GM18909 (cell line): ENCODE results near the gene YTHDF1.

Source experiments
- ATAC-seq: cut with Tn5 transposase; IDR thresholded peaks from one replicate; pipeline ENCODE4 v1.9.1; 2021; ENCODE audit warnings: mild to moderate bottlenecking; ENCODE audit not compliant: unreplicated experiment, poor library complexity

The YTHDF1 gene

DNA sequence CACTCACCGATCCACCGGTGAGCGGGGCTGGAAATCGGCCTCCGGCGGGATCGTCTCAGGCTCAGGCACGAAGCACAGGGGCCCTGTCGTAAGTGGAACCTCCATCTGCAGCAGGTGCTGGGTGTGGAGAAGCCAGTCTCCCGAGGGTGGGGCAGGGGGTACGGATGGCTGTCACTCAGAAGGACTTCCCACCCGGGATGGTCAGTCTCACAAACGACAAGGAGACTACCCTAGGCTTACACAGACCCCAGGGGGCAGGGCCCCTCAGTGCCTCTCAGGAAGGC lies 27.8 kb downstream of the YTHDF1 start:
- ATAC-seq = no peak

DNA sequence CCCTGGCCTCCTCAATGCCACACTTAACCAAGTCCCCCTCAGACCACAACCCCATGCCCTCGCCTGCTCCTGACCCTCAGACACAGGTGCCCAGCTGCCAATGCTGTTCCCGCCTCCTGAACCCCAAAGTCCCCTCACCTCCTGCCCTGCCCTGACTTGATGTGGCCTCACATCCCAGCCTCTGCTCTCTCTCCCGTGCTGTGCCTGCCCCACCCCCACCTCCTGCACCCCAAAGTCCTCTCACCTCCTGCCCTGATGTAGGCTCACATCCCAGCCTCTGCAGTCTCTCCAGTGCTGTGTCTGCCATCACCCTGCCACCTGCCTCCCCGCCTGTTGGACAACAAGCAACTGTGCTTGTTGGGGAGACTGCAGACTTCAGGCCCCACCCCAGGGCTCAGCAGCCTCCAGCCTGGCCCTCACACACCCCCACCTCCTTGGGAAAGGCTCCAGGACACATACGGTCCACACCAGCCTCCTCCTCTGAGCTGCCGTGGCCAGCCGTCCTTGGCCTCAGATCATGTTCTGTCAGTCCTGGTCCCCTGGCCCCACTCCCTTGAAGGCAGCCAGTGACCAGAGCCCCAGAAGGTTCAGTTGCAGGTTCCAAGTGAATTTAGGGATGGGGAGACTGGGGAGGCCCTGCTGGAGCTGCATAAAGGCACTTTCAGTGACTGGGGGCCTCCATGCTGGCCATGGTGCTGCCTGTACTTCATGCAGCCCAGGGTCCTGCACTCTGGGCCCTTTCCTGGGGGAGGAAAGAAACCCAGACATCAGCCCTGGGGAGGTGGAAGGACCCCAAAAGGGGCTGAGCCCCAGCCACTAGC lies 28.4 kb downstream of the YTHDF1 start:
- ATAC-seq = no peak

DNA sequence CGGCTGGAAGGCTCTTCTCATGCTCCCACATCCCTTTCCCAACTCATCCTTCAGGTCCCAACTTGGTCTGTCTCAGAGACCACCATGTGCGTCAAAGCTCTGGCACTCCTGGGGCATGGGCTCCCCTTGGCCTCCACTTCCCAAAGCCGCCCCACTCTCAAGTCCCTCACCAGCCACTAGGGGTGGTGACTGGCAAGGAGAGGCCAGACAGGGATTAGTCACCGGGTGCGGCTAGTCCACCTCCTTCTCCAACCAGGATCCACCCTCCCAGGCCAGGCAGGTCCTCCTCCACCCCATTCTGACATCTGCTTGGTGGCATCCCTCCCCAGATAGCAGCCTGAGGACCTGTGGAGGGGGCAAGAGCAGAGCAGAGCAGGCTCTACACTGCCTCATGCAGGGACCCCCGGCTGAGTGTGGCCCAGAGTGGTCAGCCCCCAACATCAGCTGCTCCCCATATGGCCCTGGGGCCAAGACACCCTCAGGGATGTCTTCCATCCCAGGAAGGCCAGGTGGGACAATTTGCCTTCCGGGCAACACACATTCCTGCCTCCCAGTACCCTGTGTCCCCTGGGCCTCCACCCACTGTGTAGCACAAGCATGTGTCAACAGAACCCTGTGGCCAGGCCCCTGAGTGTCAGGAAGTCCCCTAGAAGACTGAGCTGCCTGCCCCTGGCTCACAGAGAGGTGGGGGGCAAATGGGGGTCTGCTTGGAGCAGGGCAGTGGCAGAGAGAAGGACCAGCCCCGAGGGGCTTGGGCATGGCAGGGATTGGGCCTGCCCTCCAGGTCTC lies 29.2 kb downstream of the YTHDF1 start:
- ATAC-seq = no peak

DNA sequence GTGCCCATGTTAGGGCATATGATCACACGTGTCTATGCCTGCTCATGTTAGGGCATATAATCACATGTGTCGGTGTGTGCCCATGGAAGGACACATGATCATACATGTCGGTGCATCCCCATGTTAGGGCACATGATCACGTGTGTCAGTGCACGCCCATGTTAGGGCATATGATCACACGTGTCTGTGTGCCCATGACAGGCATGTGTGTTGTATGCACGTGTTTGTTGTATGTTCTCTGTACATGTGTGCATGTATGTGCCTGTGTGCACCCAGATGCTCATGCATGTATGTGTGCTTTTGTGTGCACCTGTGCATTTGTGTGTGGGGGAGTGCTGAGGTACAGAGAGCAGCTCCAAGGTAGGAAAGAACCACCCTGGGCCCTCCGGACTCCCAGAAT lies 29.8 kb downstream of the YTHDF1 start:
- ATAC-seq = no peak

DNA sequence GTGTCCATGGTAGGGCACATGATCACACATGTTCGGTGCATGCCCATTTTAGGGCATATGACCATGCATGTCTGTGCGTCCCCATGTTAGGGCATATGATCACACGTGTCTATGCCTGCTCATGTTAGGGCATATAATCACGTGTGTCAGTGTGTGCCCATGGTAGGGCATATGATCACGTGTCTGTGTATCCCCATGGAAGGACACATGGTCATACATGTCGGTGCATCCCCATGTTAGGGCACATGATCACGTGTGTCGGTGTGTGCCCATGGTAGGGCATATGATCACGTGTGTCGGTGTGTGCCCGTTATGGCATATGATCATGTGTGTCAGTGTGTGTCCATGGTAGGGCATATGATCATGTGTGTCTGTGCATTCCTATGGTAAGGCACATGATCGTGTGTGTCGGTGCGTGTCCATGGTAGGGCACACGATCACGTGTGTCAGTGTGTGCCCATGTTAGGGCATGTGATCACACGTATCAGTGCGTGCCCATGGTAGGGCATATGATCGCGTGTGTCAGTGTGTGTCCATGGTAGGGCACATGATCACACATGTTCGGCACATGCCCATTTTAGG lies 30.6 kb downstream of the YTHDF1 start:
- ATAC-seq = no peak

DNA sequence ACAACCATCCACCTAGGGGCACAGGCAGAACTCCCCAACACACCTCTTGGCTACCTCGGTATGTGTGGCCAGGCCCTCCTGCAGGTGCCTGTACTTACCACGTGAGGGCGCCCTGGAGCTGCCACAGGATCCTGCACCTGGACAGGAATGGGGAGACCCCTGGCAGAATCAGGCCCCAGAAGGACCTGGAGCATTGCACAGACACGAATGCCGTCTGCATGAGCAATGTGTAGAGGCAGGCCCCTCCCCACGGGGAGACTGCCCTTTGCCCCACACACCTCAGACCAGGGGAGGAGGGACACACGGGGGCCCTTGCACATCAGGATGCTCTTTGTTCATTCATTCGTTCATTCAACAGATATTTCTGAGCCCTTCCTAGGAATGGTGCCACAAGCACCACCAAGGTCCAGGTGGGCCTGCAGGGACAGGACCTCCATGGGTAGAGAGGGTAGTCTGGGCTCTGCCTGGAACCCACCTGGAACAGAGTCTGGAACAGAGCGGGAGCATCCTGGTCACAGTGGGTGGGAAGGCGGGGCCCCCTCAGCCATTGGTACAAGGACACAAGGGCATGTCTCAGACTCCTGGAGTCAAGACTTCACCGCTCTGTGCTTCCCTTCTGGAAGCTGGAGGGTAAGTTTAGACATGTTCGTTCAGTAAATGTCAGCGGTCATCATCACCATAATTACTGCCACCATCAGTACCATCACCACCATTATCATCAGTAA lies 32.3 kb downstream of the YTHDF1 start:
- no peak for ATAC-seq

DNA sequence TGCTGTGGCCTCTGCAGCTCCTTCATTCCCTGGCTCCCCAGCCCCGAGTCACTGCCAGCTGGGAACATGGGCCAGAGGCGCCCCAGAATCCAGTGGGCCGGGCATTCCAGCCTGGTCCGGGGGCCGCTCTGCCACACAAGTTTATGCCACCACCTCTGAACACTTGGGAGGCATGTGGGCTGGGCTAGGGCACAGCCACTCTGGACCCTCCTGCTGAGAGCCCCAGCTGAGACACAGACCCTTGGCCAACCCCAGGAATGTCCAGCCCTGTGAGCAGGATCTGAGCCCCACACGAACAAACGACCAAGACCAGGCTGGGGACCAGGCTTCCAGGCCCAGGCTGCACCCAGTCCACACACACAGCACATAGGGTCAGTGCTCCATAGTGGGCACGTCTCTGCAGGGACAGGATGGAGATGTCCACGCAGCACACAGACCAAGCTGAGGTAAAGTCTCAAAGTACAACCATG lies 33.0 kb downstream of the YTHDF1 start:
- ATAC-seq = no peak

DNA sequence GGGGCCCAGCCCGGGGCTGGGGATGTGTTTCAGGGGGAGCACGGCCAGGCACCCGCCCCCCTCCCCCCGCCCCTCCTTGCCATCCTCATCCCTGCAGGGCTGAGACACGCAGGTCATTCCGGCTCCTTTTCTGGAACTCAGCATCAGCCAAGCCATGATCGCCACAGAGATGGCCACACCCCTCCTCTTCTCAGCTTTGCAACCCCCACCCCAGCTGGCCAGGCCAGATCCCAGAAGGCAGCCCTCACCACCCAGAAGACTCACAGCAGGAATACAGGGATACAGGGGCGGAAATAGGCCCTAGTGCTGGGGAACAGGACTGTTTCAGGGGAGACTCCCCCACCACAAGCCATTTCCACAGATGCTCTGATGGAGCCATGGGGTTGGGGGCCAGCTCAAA lies 33.5 kb downstream of the YTHDF1 start:
- ATAC-seq = no peak

DNA sequence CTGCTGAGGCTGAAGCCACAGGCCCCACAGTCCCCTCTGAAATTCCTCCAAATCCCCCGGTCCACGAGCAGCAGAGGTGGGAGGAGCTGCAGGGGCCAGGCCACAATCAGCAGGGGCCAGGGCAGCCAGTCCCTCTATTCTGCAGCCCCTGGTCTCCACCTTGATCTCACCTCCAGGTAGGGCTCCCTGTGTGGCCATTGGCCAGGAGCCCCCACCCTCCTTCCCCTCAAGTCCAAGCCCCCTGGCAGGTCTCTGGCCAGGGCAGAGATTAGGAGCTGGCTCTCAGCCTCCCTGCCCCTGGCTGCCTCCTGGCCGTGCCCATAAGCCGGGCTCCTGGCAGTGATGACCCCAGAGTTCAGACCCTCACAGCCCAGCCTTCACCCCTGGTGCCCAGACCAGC lies 34.7 kb downstream of the YTHDF1 start:
- no peak for ATAC-seq

DNA sequence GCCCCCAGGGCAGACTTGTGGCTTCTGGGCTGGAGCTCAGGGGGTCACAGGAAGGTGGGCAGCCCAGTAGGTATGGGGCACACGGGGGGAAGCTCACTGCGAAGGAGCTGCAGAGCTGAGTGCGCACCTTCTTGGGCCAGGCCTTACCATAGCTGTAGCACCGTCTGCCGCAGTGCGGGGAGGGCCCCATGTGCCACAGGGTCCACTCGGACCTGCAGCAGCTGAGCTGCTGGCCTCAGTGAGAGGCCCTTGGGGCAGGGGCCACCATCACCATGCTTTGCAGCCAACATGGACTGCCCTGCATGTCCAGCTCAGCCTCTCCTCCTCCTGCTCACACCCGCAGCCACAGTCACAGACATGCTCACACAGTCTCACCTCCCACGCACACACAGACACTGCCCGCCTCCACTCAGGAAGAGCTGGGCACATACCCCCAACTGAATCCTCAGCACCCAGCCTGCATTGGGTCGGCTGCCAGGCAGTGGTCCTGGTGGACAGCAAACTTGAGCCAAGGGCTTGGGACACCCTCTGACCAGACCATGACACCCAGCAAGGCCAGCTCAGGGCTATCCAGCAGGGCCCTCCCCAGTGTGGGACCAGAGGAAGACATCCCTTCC lies 35.3 kb downstream of the YTHDF1 start:
- ATAC-seq = no peak

DNA sequence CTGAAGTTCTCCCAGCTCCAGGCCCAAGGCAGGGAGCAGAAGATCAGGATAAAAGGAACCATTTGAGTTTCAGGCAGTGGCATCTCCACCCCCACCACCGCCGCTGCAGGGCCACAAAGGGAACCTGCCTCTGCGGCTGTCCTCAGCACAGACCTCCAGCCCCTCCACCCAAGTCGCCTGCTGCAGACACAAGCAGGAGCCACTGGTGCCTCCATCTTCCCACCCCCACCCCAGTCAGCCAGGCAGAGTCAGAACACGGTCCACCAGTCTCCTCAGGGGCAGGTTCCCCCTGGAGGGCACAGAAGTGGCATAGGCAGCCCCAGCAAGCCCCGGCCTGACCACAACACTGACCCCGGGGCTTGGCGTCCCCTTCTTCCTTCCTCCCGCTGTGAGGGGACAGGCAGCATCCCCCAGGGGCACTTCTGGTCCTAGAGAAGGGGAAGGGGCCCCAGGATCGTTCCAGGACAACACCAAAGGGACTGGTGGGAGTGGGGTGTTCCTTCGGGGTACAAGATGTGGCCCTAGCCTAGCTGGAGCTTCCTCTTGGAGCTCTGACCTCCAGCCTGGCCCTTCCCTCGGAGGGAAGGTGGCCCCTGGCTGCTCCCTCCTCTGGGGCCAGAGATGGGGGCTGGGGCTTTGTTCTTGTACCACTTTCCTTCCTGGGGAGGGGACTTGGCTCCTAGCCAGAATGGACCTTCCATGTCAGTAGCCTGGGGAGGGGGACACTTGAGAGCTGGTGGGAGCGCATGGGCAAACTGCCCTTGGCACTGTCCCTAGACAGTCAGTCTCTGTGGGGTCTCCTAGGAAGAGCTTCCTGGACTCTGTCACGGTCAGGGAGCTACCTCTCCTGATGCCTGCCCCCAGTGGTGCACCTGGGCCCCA lies 36.0 kb downstream of the YTHDF1 start:
- no peak for ATAC-seq

DNA sequence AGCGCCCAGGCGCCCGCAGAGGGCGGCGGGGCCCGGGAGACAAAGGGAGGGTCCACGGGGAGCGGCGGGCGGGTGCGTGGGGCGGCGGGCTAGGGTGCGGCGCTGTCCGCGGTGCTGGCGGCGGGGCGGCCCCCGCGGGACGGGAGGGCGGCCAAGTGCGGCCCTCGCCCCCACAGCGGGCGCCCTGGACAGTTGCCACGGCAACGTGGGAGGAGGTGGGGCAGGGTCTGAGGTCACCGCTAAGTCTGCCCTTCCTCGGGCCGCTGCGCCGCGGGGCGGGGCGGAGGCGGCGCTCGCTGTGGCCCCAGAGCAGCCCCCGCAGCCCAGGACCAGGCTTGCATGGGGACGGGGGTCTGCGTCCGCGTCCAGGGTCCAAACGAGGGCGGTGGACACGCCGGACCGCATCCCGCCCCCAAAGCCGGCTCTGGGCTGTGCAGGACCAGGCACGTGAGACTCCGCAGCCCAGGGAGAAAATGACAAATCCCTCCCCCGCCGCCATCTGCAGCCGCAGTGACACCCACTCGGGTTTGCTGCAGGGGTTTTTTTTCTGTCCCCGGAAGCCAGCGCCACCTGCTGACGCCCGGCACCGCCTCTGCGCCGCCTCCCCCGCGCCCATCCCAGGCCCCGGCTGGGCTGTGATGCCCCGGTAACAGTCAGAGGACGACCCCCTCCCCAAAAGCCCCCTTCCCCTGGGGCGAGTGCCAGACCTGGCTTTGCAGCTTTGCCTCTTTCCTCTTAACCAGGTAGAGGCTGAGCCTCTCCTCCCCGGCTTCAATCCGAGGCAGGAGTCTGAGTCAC lies 36.8 kb downstream of the YTHDF1 start:
- ATAC-seq = peak; percentile 46

DNA sequence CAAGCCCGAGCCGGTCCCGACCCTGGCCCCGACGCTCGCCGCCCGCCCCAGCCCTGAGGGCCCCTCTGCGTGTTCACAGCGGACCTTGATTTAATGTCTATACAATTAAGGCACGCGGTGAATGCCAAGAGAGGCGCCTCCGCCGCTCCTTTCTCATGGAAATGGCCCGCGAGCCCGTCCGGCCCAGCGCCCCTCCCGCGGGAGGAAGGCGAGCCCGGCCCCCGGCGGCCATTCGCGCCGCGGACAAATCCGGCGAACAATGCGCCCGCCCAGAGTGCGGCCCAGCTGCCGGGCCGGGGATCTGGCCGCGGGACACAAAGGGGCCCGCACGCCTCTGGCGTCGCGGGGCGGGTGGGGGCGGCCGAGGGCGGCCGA lies 37.5 kb downstream of the YTHDF1 start:
- ATAC-seq = no peak

DNA sequence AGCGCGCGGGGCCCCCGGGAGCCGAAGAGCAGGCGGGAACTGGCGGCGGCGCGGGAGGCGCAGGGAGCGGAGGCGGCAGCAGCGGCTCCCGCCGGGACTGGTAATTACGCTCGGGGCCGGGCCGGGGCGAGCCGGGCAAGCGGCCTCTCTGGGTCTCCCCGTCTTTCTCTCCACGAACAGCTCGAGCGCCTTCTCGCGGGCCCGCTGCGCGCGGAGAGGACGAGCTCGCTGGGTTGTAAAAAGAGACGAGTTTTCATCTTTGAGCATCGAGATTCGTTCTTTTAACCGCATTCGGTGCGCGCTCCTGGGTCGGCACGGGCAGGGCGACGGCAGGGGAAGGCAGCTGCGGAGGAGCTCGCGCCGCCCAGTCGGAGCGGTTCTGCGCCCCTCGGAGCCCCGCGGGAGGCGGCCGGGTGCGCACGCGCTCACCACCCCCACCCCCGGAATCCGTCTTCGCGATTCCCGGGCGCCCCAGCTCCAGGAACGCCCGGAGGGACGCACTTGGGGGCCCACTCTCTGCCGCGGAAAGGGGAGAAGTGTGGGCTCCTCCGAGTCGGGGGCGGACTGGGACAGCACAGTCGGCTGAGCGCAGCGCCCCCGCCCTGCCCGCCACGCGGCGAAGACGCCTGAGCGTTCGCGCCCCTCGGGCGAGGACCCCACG lies 38.0 kb downstream of the YTHDF1 start:
- ATAC-seq = no peak

DNA sequence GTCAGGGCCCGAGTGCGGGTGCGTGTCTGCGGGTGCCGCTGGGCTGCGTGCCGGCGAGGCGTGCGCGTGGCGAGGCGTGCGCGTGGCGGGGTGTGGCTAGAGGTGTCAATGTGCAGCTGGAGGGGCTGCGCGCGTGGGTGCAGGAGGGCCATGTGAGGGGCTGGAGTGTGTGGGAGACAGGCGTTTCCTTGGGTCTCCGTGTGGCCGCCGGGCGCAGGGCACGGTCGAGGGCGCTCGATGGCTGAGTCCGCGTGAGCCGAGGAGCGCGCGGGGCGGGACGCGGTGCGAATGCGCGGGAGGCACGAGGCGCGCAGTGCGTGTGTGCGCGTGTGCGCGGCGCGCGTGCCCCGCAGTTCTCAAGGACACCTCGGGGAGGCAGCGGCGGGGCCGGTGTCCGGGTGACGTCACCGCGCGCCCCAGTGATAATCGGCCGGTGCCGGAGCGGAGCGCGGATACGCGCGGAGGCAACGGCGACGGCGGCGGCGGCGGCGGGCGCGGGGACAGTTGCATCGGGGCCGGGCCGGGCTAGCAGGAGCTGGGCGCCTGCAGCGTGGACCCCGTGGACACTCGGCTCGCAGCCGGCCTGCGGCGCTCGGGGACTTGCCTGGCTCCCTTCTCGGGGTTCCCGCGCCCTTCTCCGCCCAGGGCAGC lies 38.7 kb downstream of the YTHDF1 start:
- ATAC-seq = no peak

DNA sequence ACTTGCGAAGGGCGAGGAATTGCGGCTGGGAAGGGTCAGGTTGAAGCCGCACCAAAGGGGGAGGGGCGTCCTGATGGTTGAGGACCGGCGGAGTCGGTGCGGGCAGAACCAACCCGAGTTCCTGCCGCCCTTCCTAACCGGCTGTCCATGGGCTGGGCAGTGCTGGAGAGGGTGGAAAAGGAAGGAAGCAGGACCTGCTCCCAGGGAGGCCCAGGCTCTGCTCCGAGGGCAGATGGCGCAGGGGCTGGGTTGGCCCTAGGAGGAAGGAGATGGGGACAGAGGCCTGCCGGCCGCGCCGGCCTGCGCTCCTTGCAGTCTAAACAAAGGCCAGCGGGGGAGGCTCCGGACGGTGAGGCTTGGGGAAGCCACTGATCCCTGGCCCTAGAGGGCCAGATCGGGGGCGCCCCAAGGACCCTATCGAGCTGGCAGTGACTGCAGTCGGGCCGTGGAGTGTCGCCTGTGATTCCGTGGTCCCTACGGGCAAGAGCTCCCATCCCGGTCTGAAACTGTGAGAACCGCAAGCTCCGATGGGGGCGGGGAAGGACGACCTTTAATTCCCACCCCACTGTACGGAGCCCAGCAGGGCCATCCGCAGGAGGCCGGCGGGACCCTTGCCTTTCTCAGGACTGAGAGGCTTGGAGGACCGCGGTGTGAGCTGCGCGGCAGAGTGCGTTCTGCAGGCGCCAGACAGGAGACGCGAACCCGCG lies 39.4 kb downstream of the YTHDF1 start:
- ATAC-seq = no peak

DNA sequence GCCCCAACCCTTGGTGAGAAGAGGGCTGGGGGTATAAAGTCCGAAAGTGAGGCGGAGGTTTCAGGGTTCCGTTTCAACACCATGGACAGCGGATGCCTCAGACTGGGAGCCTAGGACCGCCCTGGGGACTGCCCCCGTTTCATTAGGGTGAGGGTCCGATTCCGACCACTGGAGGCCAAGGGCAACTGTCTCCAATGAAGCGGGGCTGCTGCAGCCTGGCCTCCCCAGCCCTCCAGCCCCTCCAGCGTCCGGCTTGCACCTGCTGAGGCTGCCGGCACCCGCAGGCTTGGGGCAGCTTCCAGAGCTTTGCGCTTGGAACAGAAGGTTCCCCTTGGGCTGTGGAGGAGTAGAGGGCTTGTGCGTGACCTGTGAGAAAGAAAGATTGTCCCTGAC lies 39.9 kb downstream of the YTHDF1 start:
- no peak for ATAC-seq
